ENCODE data around the gene OGDHL. TPM values are rescaled to one million over a fixed set of nuclear protein-coding genes. Genes with fewer than 3 reads are reported as not detected.

OGDHL gene
- total and polyA plus RNA-seq, 2 donors (not counting 3 experiments of a cell fraction or from before 2014, with no cell fraction given), result 0.43 to 1.0 TPM

DNA sequence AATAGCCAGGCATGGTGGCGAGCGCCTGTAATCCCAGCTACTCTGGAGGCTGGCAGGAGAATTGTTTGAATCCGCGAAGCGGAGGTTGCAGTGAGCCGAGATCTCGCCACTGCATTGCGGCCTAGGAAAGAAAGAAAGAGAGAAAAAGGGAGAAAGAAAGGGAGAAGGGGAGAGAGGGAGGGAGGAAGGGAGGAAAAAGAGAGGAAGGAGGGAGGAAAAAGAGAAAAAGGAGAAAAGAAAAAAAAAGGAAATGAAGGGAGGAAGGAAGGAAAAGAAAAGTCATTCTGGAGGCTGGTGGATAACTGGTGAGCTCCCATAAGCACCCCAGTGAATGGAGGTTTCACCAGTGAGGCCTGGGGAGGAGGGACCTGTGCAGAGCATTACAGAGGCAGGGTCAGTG is 7.6 kb upstream of the OGDHL start:
- no peak overlapping the region for H3K4me3 ChIP-seq (replicated peaks in 1 of 3; ENCODE audit: insufficient read depth in 1 of 3, low read depth in 1 of 3, low read length in 3 of 3)
- H3K4me1 ChIP-seq (ENCODE audit: control insufficient read depth, extremely low read depth, insufficient read depth, low read length), result no peaks in the 10 kb centered on the region
- no peak for TF ChIP-seq GATA2 (IDR thresholded peaks at IDR 0.05; ENCODE audit: insufficient read depth, insufficient read length, low read depth, low read length)
- no peak for TF ChIP-seq POLR2A (IDR thresholded peaks at IDR 0.05; ENCODE audit: low read depth, low read length)
- TF ChIP-seq MYC (IDR thresholded peaks at IDR 0.05; ENCODE audit: low read depth, low read length), result no peak
- no peak for TF ChIP-seq POLR2AphosphoS5 (IDR thresholded peaks at IDR 0.05; ENCODE audit: insufficient read depth, low read depth, low read length)
- H3K9me1 ChIP-seq (replicated peaks; ENCODE audit: control insufficient read depth, extremely low read depth, insufficient read depth, low read length), result no peaks in the 10 kb centered on the region
- no peaks in the 10 kb centered on the region for H3K9me3 ChIP-seq (replicated peaks; ENCODE audit: control insufficient read depth, insufficient read depth, low read length)
- DNase-seq (ENCODE audit: low read depth, low spot score), result no peak
- H3K36me3 ChIP-seq (ENCODE audit: control insufficient read depth in 2 of 2, extremely low read depth in 1 of 2, insufficient read depth in 2 of 2, low read length in 2 of 2), result no peaks in the 10 kb centered on the region
- no peaks in the 10 kb centered on the region for H4K20me1 ChIP-seq (replicated peaks; ENCODE audit: control insufficient read depth, extremely low read depth, insufficient read depth, low read length)
- CTCF ChIA-PET, result no interaction called here
- dilution Hi-C loops (cut with MboI; ENCODE audit: extremely low pct_ligation_motif_present, low sequenced_read_pairs), result no loop called here
- no peak for FAIRE-seq
- POLR2A ChIA-PET, result no interaction called here
- no peaks in the 10 kb centered on the region for H3K79me2 ChIP-seq (ENCODE audit: control insufficient read depth, insufficient read depth, low read length)
- intact Hi-C loops (cut with micrococcal nuclease), result no loop called here
- no peak overlapping the region for H3K27ac ChIP-seq (ENCODE audit: insufficient read depth, low read depth, low read length)
- peaks cover 27 to 38% of the 10 kb centered on the region in 2 experiments for H3K27me3 ChIP-seq (ENCODE audit: control insufficient read depth in 2 of 2, insufficient read depth in 2 of 2, low read length in 2 of 2)
- H3K9ac ChIP-seq (replicated peaks; ENCODE audit: extremely low read depth, insufficient read depth, low read length), result no peak overlapping the region
- H3K4me2 ChIP-seq (ENCODE audit: insufficient read depth, low read length), result no peak overlapping the region
- BruUV-seq (replicated peaks), result no TSS peak
- no peak overlapping the region for H2AFZ ChIP-seq (ENCODE audit: low read depth, low read length)

GRCh38 chr10:49768731-49769130 is 6.6 kb upstream of the OGDHL start:
- Histone ChIP-seq H3K27ac (ENCODE audit: insufficient read depth, low read depth, low read length) (no peak overlapping the region), H2AFZ (ENCODE audit: low read depth, low read length) (no peak overlapping the region), H3K9ac (replicated peaks; ENCODE audit: extremely low read depth, insufficient read depth, low read length) (no peak overlapping the region), H3K9me1 (replicated peaks; ENCODE audit: control insufficient read depth, extremely low read depth, insufficient read depth, low read length) (no peaks in the 10 kb centered on the region), H3K4me3 (replicated peaks in 1 of 3; ENCODE audit: insufficient read depth in 1 of 3, low read depth in 1 of 3, low read length in 3 of 3) (no peak overlapping the region), H3K36me3 (ENCODE audit: control insufficient read depth in 2 of 2, extremely low read depth in 1 of 2, insufficient read depth in 2 of 2, low read length in 2 of 2) (no peaks in the 10 kb centered on the region), H3K27me3 (ENCODE audit: control insufficient read depth in 2 of 2, insufficient read depth in 2 of 2, low read length in 2 of 2) (peaks cover 27 to 38% of the 10 kb centered on the region in 2 experiments), H3K4me1 (ENCODE audit: control insufficient read depth, extremely low read depth, insufficient read depth, low read length) (no peaks in the 10 kb centered on the region), H4K20me1 (replicated peaks; ENCODE audit: control insufficient read depth, extremely low read depth, insufficient read depth, low read length) (no peaks in the 10 kb centered on the region), H3K79me2 (ENCODE audit: control insufficient read depth, insufficient read depth, low read length) (no peaks in the 10 kb centered on the region), H3K4me2 (ENCODE audit: insufficient read depth, low read length) (no peak overlapping the region), H3K9me3 (replicated peaks; ENCODE audit: control insufficient read depth, insufficient read depth, low read length) (no peaks in the 10 kb centered on the region)
- TF ChIP-seq POLR2A (IDR thresholded peaks at IDR 0.05; ENCODE audit: low read depth, low read length), result no peak
- TF ChIP-seq, protein P1, sequence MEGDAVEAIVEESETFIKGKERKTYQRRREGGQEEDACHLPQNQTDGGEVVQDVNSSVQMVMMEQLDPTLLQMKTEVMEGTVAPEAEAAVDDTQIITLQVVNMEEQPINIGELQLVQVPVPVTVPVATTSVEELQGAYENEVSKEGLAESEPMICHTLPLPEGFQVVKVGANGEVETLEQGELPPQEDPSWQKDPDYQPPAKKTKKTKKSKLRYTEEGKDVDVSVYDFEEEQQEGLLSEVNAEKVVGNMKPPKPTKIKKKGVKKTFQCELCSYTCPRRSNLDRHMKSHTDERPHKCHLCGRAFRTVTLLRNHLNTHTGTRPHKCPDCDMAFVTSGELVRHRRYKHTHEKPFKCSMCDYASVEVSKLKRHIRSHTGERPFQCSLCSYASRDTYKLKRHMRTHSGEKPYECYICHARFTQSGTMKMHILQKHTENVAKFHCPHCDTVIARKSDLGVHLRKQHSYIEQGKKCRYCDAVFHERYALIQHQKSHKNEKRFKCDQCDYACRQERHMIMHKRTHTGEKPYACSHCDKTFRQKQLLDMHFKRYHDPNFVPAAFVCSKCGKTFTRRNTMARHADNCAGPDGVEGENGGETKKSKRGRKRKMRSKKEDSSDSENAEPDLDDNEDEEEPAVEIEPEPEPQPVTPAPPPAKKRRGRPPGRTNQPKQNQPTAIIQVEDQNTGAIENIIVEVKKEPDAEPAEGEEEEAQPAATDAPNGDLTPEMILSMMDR (IDR thresholded peaks at IDR 0.05; ENCODE audit: extremely low read depth in 1 of 2, insufficient read depth in 1 of 2, low read depth in 1 of 2, low read length in 2 of 2), result no peak
- FAIRE-seq (no peak), DNase-seq (ENCODE audit: low read depth, low spot score) (no peak)
- ChIA-PET CTCF (no interaction called here), POLR2A (no interaction called here)
- dilution Hi-C loops (cut with MboI; ENCODE audit: extremely low pct_ligation_motif_present, low sequenced_read_pairs), result no loop called here
- intact Hi-C loops (cut with micrococcal nuclease), result no loop called here
- no TSS peak for BruUV-seq (replicated peaks)
